GM23338 (cell line): Measurements from ENCODE around the gene SLC7A4. TPM values are rescaled to one million over a fixed set of nuclear protein-coding genes. Genes with fewer than 3 reads are reported as not detected.
A peak's percentile ranks its signal among the peaks of the same experiment; 100 is the strongest.

Experiments
- ATAC-seq: fragments of 200-7000 bp; cut with Tn5 transposase; 3 replicates; pipeline ENCODE4 v1.9.1; 2020
- DNase-seq: peaks from one replicate; pipeline ENCODE4 v3.0.0-alpha.2; 2015; ENCODE audit warnings: low spot score
- H2AFZ ChIP-seq: fragments of 200-600 bp; sonication (generic); 2 replicates; pipeline ENCODE4 v1.8.0; 2016; ENCODE audit warnings: antibody characterized with exemption, mild to moderate bottlenecking, moderate library complexity
- H3F3A ChIP-seq: fragments of 200-600 bp; sonication (generic); replicated peaks from 2 replicates; pipeline ENCODE4 v1.8.0; 2017; ENCODE audit warnings: antibody characterized with exemption, mixed run types, low read depth
- H3K27ac ChIP-seq: fragments of 200-600 bp; sonication (generic); 2 replicates; pipeline ENCODE4 v1.6.1; 2016; ENCODE audit warnings: low read depth
- H3K27me3 ChIP-seq: fragments of 200-600 bp; sonication (generic); 2 replicates; pipeline ENCODE4 v1.8.0; 2016; ENCODE audit warnings: mild to moderate bottlenecking, mixed run types, moderate library complexity; ENCODE audit not compliant: insufficient read depth
- H3K36me3 ChIP-seq: fragments of 200-600 bp; sonication (generic); 2 replicates; pipeline ENCODE4 v1.8.0; 2016; ENCODE audit warnings: mild to moderate bottlenecking; ENCODE audit not compliant: insufficient read depth
- H3K4me1 ChIP-seq: fragments of 200-600 bp; sonication (generic); 2 replicates; pipeline ENCODE4 v1.8.0; 2016; ENCODE audit warnings: mild to moderate bottlenecking, moderate library complexity; ENCODE audit not compliant: insufficient read depth
- H3K4me2 ChIP-seq: fragments of 200-600 bp; sonication (generic); 2 replicates; pipeline ENCODE4 v1.7.1; 2017; ENCODE audit warnings: mixed run types
- H3K4me3 ChIP-seq: fragments of 200-600 bp; sonication (generic); 2 replicates; pipeline ENCODE4 v1.6.1; 2016; ENCODE audit warnings: mixed run types
- H3K79me2 ChIP-seq: fragments of 200-600 bp; sonication (generic); replicated peaks from 2 replicates; pipeline ENCODE4 v1.8.0; 2017; ENCODE audit warnings: mild to moderate bottlenecking; ENCODE audit not compliant: insufficient read depth
- H3K9me2 ChIP-seq: fragments of 200-600 bp; sonication (generic); 2 replicates; pipeline ENCODE4 v1.8.0; 2017; ENCODE audit not compliant: insufficient read depth
- H4K20me1 ChIP-seq: fragments of 200-600 bp; sonication (generic); replicated peaks from 2 replicates; pipeline ENCODE4 v1.8.0; 2017; ENCODE audit warnings: mild to moderate bottlenecking; ENCODE audit not compliant: insufficient read depth
- H3K27ac Mint-ChIP-seq: 2 replicates; pipeline ENCODE4 v1.8.0; 2020; ENCODE audit warnings: inconsistent platforms, mild to moderate bottlenecking, moderate library complexity, mixed read lengths
- H3K27me3 Mint-ChIP-seq: 3 replicates; pipeline ENCODE4 v1.8.0; 2022; ENCODE audit warnings: low read depth, mild to moderate bottlenecking, moderate library complexity, mixed read lengths, inconsistent platforms; ENCODE audit not compliant: insufficient read depth, poor library complexity
- H3K36me3 Mint-ChIP-seq: 3 replicates; pipeline ENCODE4 v1.8.0; 2021; ENCODE audit warnings: low read depth, mild to moderate bottlenecking, inconsistent platforms, moderate library complexity, mixed read lengths
- H3K4me1 Mint-ChIP-seq: 3 replicates; pipeline ENCODE4 v1.8.0; 2020; ENCODE audit warnings: mild to moderate bottlenecking, inconsistent platforms, mixed read lengths
- H3K4me3 Mint-ChIP-seq: 3 replicates; pipeline ENCODE4 v1.8.0; 2021; ENCODE audit warnings: moderate library complexity, mild to moderate bottlenecking, inconsistent platforms, mixed read lengths
- H3K9me3 Mint-ChIP-seq: 3 replicates; pipeline ENCODE4 v1.8.0; 2020; ENCODE audit warnings: moderate library complexity, mild to moderate bottlenecking, inconsistent platforms, mixed read lengths
- CTCF ChIP-seq, 2 experiments: fragments of 200-600 bp in 1 of 2; sonication (generic) in 1 of 2; conservative IDR thresholded peaks; 2 replicates each; pipeline versions ENCODE4 v1.5.1 to v1.6.1; 2016 to 2017; ENCODE audit warnings: antibody characterized with exemption in 2 of 2, low read depth in 2 of 2, mild to moderate bottlenecking in 2 of 2, moderate library complexity in 1 of 2
- ETS1 ChIP-seq: IDR thresholded peaks from 2 replicates; pipeline ENCODE4 v1.6.1; 2016; ENCODE audit warnings: antibody characterized with exemption
- JUNB ChIP-seq: IDR thresholded peaks from one replicate; pipeline ENCODE4 v1.6.1; 2016; ENCODE audit warnings: antibody characterized with exemption; ENCODE audit not compliant: unreplicated experiment
- POLR2AphosphoS5 ChIP-seq: IDR thresholded peaks from 2 replicates; pipeline ENCODE4 v1.6.1; 2016; ENCODE audit warnings: antibody characterized with exemption, low read depth
- REST ChIP-seq: IDR thresholded peaks from one replicate; pipeline ENCODE4 v1.6.1; 2018; ENCODE audit warnings: antibody characterized with exemption; ENCODE audit not compliant: unreplicated experiment
- STAT1 ChIP-seq: IDR thresholded peaks from one replicate; pipeline ENCODE4 v1.6.1; 2016; ENCODE audit warnings: antibody characterized with exemption; ENCODE audit not compliant: unreplicated experiment
- ZNF462 ChIP-seq: fragments of 250-450 bp; sonication (Bioruptor Pico); IDR thresholded peaks from 2 replicates; pipeline ENCODE4 v1.5.0; 2020; ENCODE audit warnings: mild to moderate bottlenecking, moderate library complexity
- polyA plus RNA-seq: library from polyadenylated mRNA; unstranded; fragments of >200 nt; fragmentation: Nextera tagmentation; extraction: Ambion mirVana; gene quantifications from 2 replicates; pipeline ENCODE4 v1.2.1, GENCODE V29; 2016
- total RNA-seq: library from RNA; depleted of rRNA; stranded (reverse); fragments of >200 nt; shearing (Covaris generic); gene quantifications from 2 replicates; pipeline ENCODE4 v1.2.3, GENCODE V29; 2014

Gene SLC7A4
- total and polyA plus RNA-seq, 2 experiments from 2014 or later: 0.07 to 0.44 TPM

- Histone ChIP-seq H3K36me3 (no peaks in the 10 kb centered on the region), H3K4me2 (no peak overlapping the region), H3K27ac (no peak overlapping the region), H3K4me3 (no peak overlapping the region), H3K27me3 (no peaks in the 10 kb centered on the region), H3K79me2 (0 out of 2 replicates have a peak, but pooled peaks cover 4% of the 10 kb centered on the region), H2AFZ (no peak overlapping the region), H3K9me2 (no peaks in the 10 kb centered on the region), H4K20me1 (no peaks in the 10 kb centered on the region), H3F3A (peaks cover 10% of the 10 kb centered on the region; the same call in 1 of the 2 replicates), H3K4me1 (peaks cover 9% of the 10 kb centered on the region)
- DNase-seq (no peak), ATAC-seq (no peak)
- H3K27ac Mint-ChIP-seq: no peak overlapping the region
- no peak for TF ChIP-seq ZNF462 (CRISPR knock-in tag)
- no peak for TF ChIP-seq STAT1
- no peak for TF ChIP-seq CTCF (conservative IDR thresholded peaks at IDR 0.05; ENCODE audit: low read depth in 2 of 2)
- TF ChIP-seq REST: no peak
- no peak for TF ChIP-seq POLR2AphosphoS5
- no peak for TF ChIP-seq ETS1
- no peak for TF ChIP-seq JUNB
- H3K36me3 Mint-ChIP-seq: 0 out of 3 replicates have a peak, but pooled peaks cover 8% of the 10 kb centered on the region
- peak overlapping the region; percentile 91; the same call in 1 of the 3 replicates for H3K4me3 Mint-ChIP-seq
- H3K9me3 Mint-ChIP-seq: no peaks in the 10 kb centered on the region
- peaks cover 8% of the 10 kb centered on the region for H3K4me1 Mint-ChIP-seq
- peaks cover 8% of the 10 kb centered on the region for H3K27me3 Mint-ChIP-seq
These were observed 28.6 kb downstream of the SLC7A4 start for GRCh38 chr22:21003782-21004181.
